Naive thymus-derived CD4-positive, alpha-beta T cell (primary cell): Measurements from ENCODE around the gene SCN4A. TPM values are rescaled to one million over a fixed set of nuclear protein-coding genes. Genes with fewer than 3 reads are reported as not detected.
A peak's percentile ranks its signal among the peaks of the same experiment; 100 is the strongest.
"Not testable (repeated sequence)": the region's sequence is repeated elsewhere in the genome, so short reads cannot be mapped to it uniquely, and the experiment has no call there.

Source experiments
- ATAC-seq: fragments of 150-1000 bp; cut with Tn5 transposase; 2 replicates; pipeline ENCODE4 v1.10.0; 2021; ENCODE audit warnings: mild to moderate bottlenecking, moderate library complexity
- CTCF ChIA-PET: fragments of 350-600 bp; sonication (Branson Sonifier 250); formaldehyde crosslinking; loops from one replicate; lab custom pipeline; 2021; ENCODE audit warnings: antibody characterized with exemption; lab: Charles Lee
- POLR2A ChIA-PET: fragments of 350-600 bp; sonication (Branson Sonifier 250); formaldehyde crosslinking; loops from one replicate; lab custom pipeline; 2021; ENCODE audit warnings: antibody characterized with exemption, inconsistent platforms; lab: Charles Lee
- DNase-seq, 9 donors: peaks; one replicate each; pipeline versions ENCODE4 v3.0.0 to v3.0.0-alpha.2; 2020 to 2022; ENCODE audit warnings: mixed read lengths in 1 of 9
- H3K27ac ChIP-seq: one replicate; pipeline ENCODE4 v1.7.0; 2013; ENCODE audit warnings: mild to moderate bottlenecking, low read depth, low read length, moderate library complexity
- H3K27me3 ChIP-seq, 2 donors: one replicate each; pipeline ENCODE4 v1.7.0; 2013; ENCODE audit warnings: low read length in 2 of 2, mild to moderate bottlenecking in 2 of 2, moderate library complexity in 2 of 2; ENCODE audit not compliant: control insufficient read depth in 2 of 2, insufficient read depth in 2 of 2
- H3K36me3 ChIP-seq, 3 experiments: 1 replicate in 2 of 3; 2 replicates in 1 of 3; pipeline ENCODE4 v1.7.0; 2013; ENCODE audit warnings: low read length in 3 of 3, mild to moderate bottlenecking in 3 of 3, moderate library complexity in 1 of 3; ENCODE audit not compliant: insufficient read depth in 3 of 3, control insufficient read depth in 2 of 3
- H3K4me1 ChIP-seq, 2 donors: one replicate each; pipeline ENCODE4 v1.7.0; 2013; ENCODE audit warnings: low read length in 2 of 2, mild to moderate bottlenecking in 2 of 2, moderate library complexity in 1 of 2; ENCODE audit not compliant: control insufficient read depth in 2 of 2, insufficient read depth in 2 of 2
- H3K4me3 ChIP-seq: 2 replicates; pipeline ENCODE4 v1.7.0; 2013; ENCODE audit warnings: mild to moderate bottlenecking, low read length
- H3K9me3 ChIP-seq, 3 experiments: 1 replicate in 2 of 3; 2 replicates in 1 of 3; pipeline ENCODE4 v1.7.0; 2013; ENCODE audit warnings: low read length in 3 of 3; ENCODE audit not compliant: control insufficient read depth in 2 of 3
- H3K27ac Mint-ChIP-seq, 9 donors: one replicate each; pipeline ENCODE4 v1.8.0; 2020 to 2022; ENCODE audit warnings: mixed read lengths in 9 of 9, mild to moderate bottlenecking in 8 of 9, moderate library complexity in 5 of 9, inconsistent platforms in 2 of 9
- H3K27me3 Mint-ChIP-seq, 5 donors: one replicate each; pipeline ENCODE4 v1.8.0; 2021 to 2022; ENCODE audit warnings: mixed read lengths in 5 of 5, mild to moderate bottlenecking in 1 of 5
- H3K36me3 Mint-ChIP-seq, 5 donors: one replicate each; pipeline ENCODE4 v1.8.0; 2020 to 2022; ENCODE audit warnings: mixed read lengths in 5 of 5, mild to moderate bottlenecking in 3 of 5, inconsistent platforms in 1 of 5
- H3K4me1 Mint-ChIP-seq, 7 donors: one replicate each; pipeline ENCODE4 v1.8.0; 2020 to 2022; ENCODE audit warnings: mixed read lengths in 7 of 7, mild to moderate bottlenecking in 3 of 7, inconsistent platforms in 1 of 7
- H3K4me3 Mint-ChIP-seq, 10 donors: one replicate each; pipeline ENCODE4 v1.8.0; 2020 to 2022; ENCODE audit warnings: mild to moderate bottlenecking in 10 of 10, mixed read lengths in 10 of 10, moderate library complexity in 6 of 10, inconsistent platforms in 2 of 10
- H3K9me3 Mint-ChIP-seq, 11 donors: one replicate each; pipeline ENCODE4 v1.8.0; 2020 to 2022; ENCODE audit warnings: mixed read lengths in 11 of 11, mild to moderate bottlenecking in 4 of 11, inconsistent platforms in 1 of 11, moderate library complexity in 1 of 11
- intact Hi-C, 2 donors: fragments of 100-400 bp; cut with micrococcal nuclease; formaldehyde crosslinking; loops; one replicate each; pipeline ENCODE4 v1.15.1; 2023
- polyA plus RNA-seq, 2 donors: library from polyadenylated mRNA; unstranded; fragments of 300-500 nt; fragmentation: Illumina TruSeq; gene quantifications; one replicate each; pipeline ENCODE4 v1.2.3, GENCODE V29; 2021
- total RNA-seq, 6 experiments: library from RNA in 5 of 6; stranded (reverse) in 5 of 6; gene quantifications; 1 replicate in 5 of 6; 2 replicates in 1 of 6; pipeline ENCODE4 v1.2.3 and lab custom pipeline; 2021 to 2026

The SCN4A gene
- total and polyA plus RNA-seq, 7 experiments from 2014 or later: 0.03 to 0.15 (median 0.07) TPM; not detected in 3

DNA sequence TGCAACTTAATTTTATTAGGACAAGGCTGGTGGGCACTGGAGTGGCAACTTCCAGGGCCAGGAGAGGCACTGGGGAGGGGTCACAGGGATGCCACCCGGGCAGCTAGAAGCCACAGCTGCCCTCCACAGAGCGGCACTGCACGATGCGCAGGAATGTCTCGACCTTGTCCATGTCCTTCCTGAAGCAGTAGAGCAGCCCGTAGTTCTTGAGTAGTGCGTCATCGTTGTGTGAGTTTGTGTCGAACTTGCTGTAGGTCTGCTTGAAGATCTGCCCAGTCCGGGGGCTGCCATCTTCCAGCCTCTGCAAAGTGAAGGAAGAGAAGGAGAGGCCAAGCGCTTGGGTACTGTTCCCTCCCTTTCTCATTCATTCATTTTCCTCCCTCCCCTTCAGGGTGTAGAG lies 55.5 kb downstream of the SCN4A start:
- H3K9me3 Mint-ChIP-seq, H3K4me3 Mint-ChIP-seq, ATAC-seq, H3K27me3 ChIP-seq, H3K27ac Mint-ChIP-seq, DNase-seq, H3K27ac ChIP-seq, H3K9me3 ChIP-seq, H3K36me3 ChIP-seq, H3K4me1 ChIP-seq, H3K4me3 ChIP-seq, H3K36me3 Mint-ChIP-seq: not testable (repeated sequence)
- H3K27me3 Mint-ChIP-seq: peaks cover 0 to 16% (median 0%) of the 10 kb centered on the region in 5 donors
- ChIA-PET CTCF (interaction anchor here (0.9 to 4.3 kb wide), 7 partner anchors 12 to 217 kb away, joined by 3 to 85 read pairs (median 37); no protein-coding TSS in a partner anchor), POLR2A (interaction anchor here (1.4 kb wide), 1 partner anchor 109 kb away, joined by 3 read pairs; no protein-coding TSS in a partner anchor)
- intact Hi-C loops: loop anchor here in 1 of 2 donors (5.0 kb wide), 1 partner anchor 230 kb away; no protein-coding TSS in a partner anchor
- peaks cover 5 to 17% (median 8%) of the 10 kb centered on the region in 7 donors for H3K4me1 Mint-ChIP-seq

DNA sequence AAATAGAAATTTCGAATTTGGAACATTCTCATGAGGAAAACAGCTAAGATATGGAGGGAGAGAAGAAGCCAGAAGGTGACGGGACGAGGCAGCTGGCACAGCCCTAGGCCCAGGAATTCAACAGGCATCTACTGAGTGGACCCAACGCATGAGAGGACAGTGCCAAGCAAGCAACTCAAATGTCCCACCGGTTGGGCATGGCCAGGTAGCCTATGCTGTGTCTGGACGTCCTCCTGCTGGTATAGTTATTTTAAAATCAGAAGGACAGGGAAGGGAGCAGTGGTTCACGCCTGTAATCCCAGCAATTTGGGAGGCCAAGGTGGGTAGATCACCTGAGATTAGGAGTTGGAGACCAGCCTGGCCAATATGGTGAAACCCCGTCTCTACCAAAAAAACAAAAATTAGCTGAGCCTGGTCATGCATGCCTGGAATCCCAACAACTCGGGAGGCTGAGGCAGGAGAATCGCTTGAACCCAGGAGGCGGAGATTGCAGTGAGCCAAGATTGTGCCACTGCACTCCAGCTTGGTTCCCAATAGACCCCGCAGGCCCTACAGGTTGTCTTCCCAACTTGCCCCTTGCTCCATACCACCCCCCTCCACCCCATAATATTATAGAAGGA lies 56.0 kb downstream of the SCN4A start:
- no peaks in the 10 kb centered on the region for H3K9me3 Mint-ChIP-seq
- no peak for ATAC-seq

DNA sequence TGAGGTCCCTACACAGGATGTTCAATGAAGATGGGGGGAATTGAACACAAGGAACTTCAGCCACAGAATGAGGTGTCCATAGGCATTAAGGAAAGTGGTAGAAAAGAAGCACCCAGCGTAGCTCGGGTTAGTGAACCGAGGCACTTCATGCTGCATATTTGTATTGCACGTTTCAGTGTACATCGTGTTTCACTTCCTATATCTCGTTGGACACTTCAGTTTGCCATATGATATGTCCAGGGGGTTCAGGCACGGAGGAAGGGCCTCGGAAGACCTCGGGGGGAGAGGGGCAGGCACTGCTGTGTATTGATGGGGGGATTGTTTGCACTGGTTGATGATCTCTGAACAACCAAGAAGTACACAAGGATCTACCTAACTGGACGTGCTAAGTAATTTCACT lies 57.0 kb downstream of the SCN4A start:
- H3K9me3 Mint-ChIP-seq, H3K4me3 ChIP-seq, H3K36me3 Mint-ChIP-seq, H3K27me3 ChIP-seq, POLR2A ChIA-PET, H3K27ac ChIP-seq, H3K4me1 ChIP-seq, H3K36me3 ChIP-seq, H3K4me3 Mint-ChIP-seq, ATAC-seq, H3K27ac Mint-ChIP-seq, DNase-seq, H3K9me3 ChIP-seq: not testable (repeated sequence)
- CTCF ChIA-PET: interaction anchor here (1.5 to 1.6 kb wide), 4 partner anchors 31 to 217 kb away, joined by 3 to 10 read pairs (median 6); no protein-coding TSS in a partner anchor
- intact Hi-C loops: loop anchor here in 1 of 2 donors (5.0 kb wide), 1 partner anchor 232 kb away; no protein-coding TSS in a partner anchor
- H3K4me1 Mint-ChIP-seq: peaks cover 5 to 19% (median 8%) of the 10 kb centered on the region in 7 donors
- H3K27me3 Mint-ChIP-seq: peaks cover 0 to 15% (median 0%) of the 10 kb centered on the region in 5 donors

More for the DNA sequence above, 56.0 kb downstream of the SCN4A start:
- Histone ChIP-seq H3K9me3 (no peaks in the 10 kb centered on the region), H3K4me1 (peaks cover 0 to 4% of the 10 kb centered on the region in 2 donors), H3K27ac (no peak overlapping the region), H3K27me3 (no peaks in the 10 kb centered on the region), H3K4me3 (no peak overlapping the region), H3K36me3 (no peaks in the 10 kb centered on the region)
- Mint-ChIP-seq H3K27me3 (peaks cover 0 to 12% (median 0%) of the 10 kb centered on the region in 5 donors), H3K36me3 (no peaks in the 10 kb centered on the region), H3K27ac (peak overlapping the region in 1 of 9 donors; percentile 2), H3K4me1 (peaks cover 5 to 19% (median 8%) of the 10 kb centered on the region in 7 donors), H3K4me3 (no peak overlapping the region)
- POLR2A ChIA-PET: no interaction called here
- intact Hi-C loops: loop anchor here in 1 of 2 donors (5.0 kb wide), 1 partner anchor 231 kb away; no protein-coding TSS in a partner anchor
- CTCF ChIA-PET: interaction anchor here (0.5 to 1.6 kb wide), 7 partner anchors 30 to 374 kb away, joined by 3 to 10 read pairs (median 4); no protein-coding TSS in a partner anchor
- no peak for DNase-seq

DNA sequence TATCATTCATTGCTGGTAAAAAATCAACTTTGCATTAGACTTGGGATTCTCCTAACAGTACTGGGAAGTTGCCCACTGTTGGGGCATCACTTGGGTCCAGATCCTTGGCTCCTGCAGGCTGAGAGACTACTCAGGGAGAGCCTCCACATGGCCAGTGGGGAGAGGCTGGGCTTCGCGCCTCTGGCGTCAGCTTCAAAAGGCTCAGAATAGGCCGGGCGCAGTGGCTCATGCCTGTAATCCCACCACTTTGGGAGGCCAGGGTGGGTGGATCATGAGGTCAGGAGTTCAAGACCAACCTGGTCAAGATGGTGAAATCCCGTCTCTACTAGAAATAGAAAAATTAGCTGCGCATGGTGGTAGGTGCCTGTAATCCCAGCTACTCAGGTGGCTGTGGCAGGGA lies 58.2 kb downstream of the SCN4A start:
- no peak for ATAC-seq
- Mint-ChIP-seq H3K27me3 (peaks cover 0 to 15% (median 0%) of the 10 kb centered on the region in 5 donors), H3K36me3 (no peaks in the 10 kb centered on the region), H3K27ac (no peak overlapping the region), H3K9me3 (no peaks in the 10 kb centered on the region), H3K4me3 (no peak overlapping the region), H3K4me1 (peaks cover 5 to 15% (median 5%) of the 10 kb centered on the region in 7 donors)
- Histone ChIP-seq H3K4me1 (peaks cover 0 to 2% of the 10 kb centered on the region in 2 donors), H3K27ac (no peak overlapping the region), H3K27me3 (no peaks in the 10 kb centered on the region), H3K36me3 (no peaks in the 10 kb centered on the region), H3K9me3 (no peaks in the 10 kb centered on the region), H3K4me3 (no peak overlapping the region)
- DNase-seq: no peak
- ChIA-PET POLR2A (no interaction called here), CTCF (interaction anchor here (1.0 to 1.3 kb wide), 2 partner anchors 32 to 76 kb away, joined by 3 read pairs; no protein-coding TSS in a partner anchor)
- intact Hi-C loops: loop anchor here in 1 of 2 donors (5.0 kb wide), 2 partner anchors 233 to 368 kb away; no protein-coding TSS in a partner anchor

DNA sequence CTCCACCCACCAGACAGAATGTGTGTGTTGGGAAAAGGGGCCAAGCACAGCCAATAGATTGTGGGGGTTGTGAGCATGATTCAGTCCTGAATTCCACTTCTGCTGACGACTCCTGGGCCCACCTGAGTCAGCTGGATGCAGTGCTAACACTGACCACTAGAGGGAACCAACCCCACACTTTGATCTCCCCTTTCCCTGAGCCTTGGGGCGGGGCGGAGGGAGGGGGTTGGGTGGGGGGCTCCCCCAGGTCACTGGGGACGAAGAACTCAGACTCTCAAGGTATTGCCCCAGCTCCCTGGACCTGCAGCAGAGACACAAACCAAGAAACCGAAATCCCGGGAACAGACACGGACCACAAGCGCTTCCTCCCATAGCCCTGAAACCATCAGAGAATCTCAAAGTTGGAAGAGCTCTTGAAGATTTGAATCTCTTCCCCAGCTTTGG lies 61.0 kb downstream of the SCN4A start:
- H3K36me3 Mint-ChIP-seq: no peaks in the 10 kb centered on the region
- POLR2A ChIA-PET: interaction anchor here (0.5 to 1.4 kb wide), 4 partner anchors 9 to 225 kb away, joined by 3 to 5 read pairs (median 4); partner anchors contain the start of gene ICAM2

DNA sequence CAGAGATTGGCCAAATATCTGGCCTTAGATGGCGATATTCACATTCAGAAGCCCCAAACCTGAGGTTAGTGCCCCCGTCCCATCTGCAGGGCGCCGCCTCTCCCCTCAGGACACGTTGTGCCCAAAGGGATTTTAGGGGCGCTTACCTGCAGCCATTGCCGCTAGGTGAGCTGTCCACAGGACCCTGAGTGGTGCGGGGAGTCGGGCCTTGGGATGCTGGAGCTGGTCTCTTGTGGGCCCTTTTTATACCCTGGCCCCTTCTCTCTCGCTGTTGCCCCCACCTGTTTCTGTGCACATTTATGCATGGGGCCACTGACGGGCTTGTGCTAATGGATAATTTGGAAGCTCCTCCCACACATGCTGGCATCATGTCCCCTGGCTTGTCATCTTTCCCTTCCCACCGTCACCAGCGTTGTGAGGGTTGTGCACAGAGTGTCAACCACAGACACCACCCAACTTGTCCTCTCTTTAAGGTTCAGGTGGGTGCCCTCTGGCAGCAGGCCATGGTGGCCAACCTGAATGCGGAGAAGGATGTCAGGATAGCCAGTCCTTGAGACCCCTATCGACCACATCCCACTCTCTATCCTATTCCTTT lies 61.6 kb downstream of the SCN4A start, which contains the start of gene CSHL1:
TSS of gene CSHL1 (minus strand) at position 218 of the 595 bp plus-strand sequence. CDS start at position 156, 62 bp downstream.
- Histone ChIP-seq H3K27ac (no peak within 1 kb of the TSS), H3K27me3 (no peaks in the 10 kb centered on the region), H3K4me1 (no peaks in the 10 kb centered on the region), H3K4me3 (no peak within 1 kb of the TSS), H3K9me3 (no peaks in the 10 kb centered on the region), H3K36me3 (no peaks in the 10 kb centered on the region)
- DNase-seq: no peak
- POLR2A ChIA-PET: interaction anchor here (0.7 to 1.4 kb wide), 3 partner anchors 8 to 109 kb away, joined by 3 to 5 read pairs (median 3); partner anchors contain the start of gene ICAM2
- Mint-ChIP-seq H3K27me3 (peaks cover 0 to 30% (median 0%) of the 10 kb centered on the region in 5 donors), H3K36me3 (no peaks in the 10 kb centered on the region), H3K27ac (peak within 1 kb of the TSS in 1 of 9 donors; percentile 38), H3K4me3 (peak within 1 kb of the TSS in 1 of 10 donors; percentile 25), H3K4me1 (peaks cover 0 to 10% (median 0%) of the 10 kb centered on the region in 7 donors), H3K9me3 (no peaks in the 10 kb centered on the region)
- intact Hi-C loops: loop anchor here (1.0 to 5.0 kb wide), 7 partner anchors 36 to 372 kb away; no protein-coding TSS in a partner anchor
- CTCF ChIA-PET: interaction anchor here (0.6 to 3.4 kb wide), 19 partner anchors 8 to 359 kb away, joined by 3 to 22 read pairs (median 4); partner anchors contain the start of genes CD79B and ICAM2
- no peak for ATAC-seq

More for the DNA sequence above, 61.0 kb downstream of the SCN4A start:
- Mint-ChIP-seq H3K4me1 (peaks cover 0 to 10% (median 0%) of the 10 kb centered on the region in 7 donors), H3K4me3 (peak overlapping the region in 1 of 10 donors; percentile 25), H3K27me3 (peaks cover 0 to 29% (median 0%) of the 10 kb centered on the region in 5 donors), H3K27ac (no peak overlapping the region), H3K9me3 (no peaks in the 10 kb centered on the region)
- CTCF ChIA-PET: interaction anchor here (0.7 to 3.4 kb wide), 17 partner anchors 8 to 358 kb away, joined by 3 to 22 read pairs (median 4); partner anchors contain the start of genes CD79B and ICAM2
- ATAC-seq: peak; percentile 88
- no peaks in the 10 kb centered on the region for H3K36me3 ChIP-seq
- H3K9me3 ChIP-seq: no peaks in the 10 kb centered on the region
- peak; percentile 30 to 64 (median 49) for DNase-seq
- H3K4me1 ChIP-seq: no peaks in the 10 kb centered on the region
- intact Hi-C loops: loop anchor here (1.0 to 5.0 kb wide), 7 partner anchors 35 to 371 kb away; no protein-coding TSS in a partner anchor
- H3K27ac ChIP-seq: no peak overlapping the region
- H3K4me3 ChIP-seq: no peak overlapping the region
- no peaks in the 10 kb centered on the region for H3K27me3 ChIP-seq
